Spinal cord (tissue), 10 donors: ENCODE results near the gene POU2AF1. TPM values are rescaled to one million over a fixed set of nuclear protein-coding genes. Genes with fewer than 3 reads are reported as not detected.

Experiments
- DNase-seq, 6 donors: peaks; one replicate each; pipeline versions ENCODE4 v3.0.0 to v3.0.0-alpha.2; 2013 to 2015; ENCODE audit warnings: low spot score in 6 of 6, low read depth in 4 of 6
- H3K27ac ChIP-seq: one replicate; pipeline ENCODE4 v1.5.1; 2013; ENCODE audit warnings: low read depth, low read length, control low read depth
- H3K27me3 ChIP-seq: one replicate; pipeline ENCODE4 v1.6.1; 2013; ENCODE audit warnings: low read length; ENCODE audit not compliant: control insufficient read depth, insufficient read depth
- H3K36me3 ChIP-seq: one replicate; pipeline ENCODE4 v1.6.1; 2013; ENCODE audit warnings: low read length; ENCODE audit not compliant: control insufficient read depth, insufficient read depth
- H3K4me1 ChIP-seq: one replicate; pipeline ENCODE4 v1.6.1; 2013; ENCODE audit warnings: low read length; ENCODE audit not compliant: control insufficient read depth, insufficient read depth
- H3K4me3 ChIP-seq: one replicate; pipeline ENCODE4 v1.5.1; 2013; ENCODE audit warnings: low read depth, low read length, control low read depth
- H3K9me3 ChIP-seq: one replicate; pipeline ENCODE4 v1.6.1; 2013; ENCODE audit warnings: low read length; ENCODE audit not compliant: control insufficient read depth, insufficient read depth
- WGBS: methylation state at CpG from one replicate; pipeline ENCODE4 v1.1.5; 2013; ENCODE audit warnings: missing lambda C conversion rate; ENCODE audit not compliant: insufficient coverage; 5-methylcytosine and 5-hydroxymethylcytosine counted together
- polyA plus RNA-seq, 2 donors: library from polyadenylated mRNA; unstranded; fragments of 120-200 nt; gene quantifications; one replicate each; pipeline ENCODE4 v1.2.1, GENCODE V29; 2013; ENCODE audit not compliant: insufficient read length in 2 of 2
- total RNA-seq, 2 donors: library from RNA; depleted of rRNA in 1 of 2; stranded (reverse); fragments of 120-200 nt in 1 of 2; fragments of >200 nt in 1 of 2; gene quantifications; one replicate each; pipeline versions ENCODE4 v1.2.3 to v1.2.4, GENCODE V29; 2013 to 2014
- donor health status: healthy.

POU2AF1 gene
- total and polyA plus RNA-seq, 4 donors: 0.27 to 4.5 (median 0.51) TPM

- peaks cover 8% of the 10 kb centered on the region for H3K4me1 ChIP-seq
- no peaks in the 10 kb centered on the region for H3K9me3 ChIP-seq
- no peak overlapping the region for H3K4me3 ChIP-seq
- no peaks in the 10 kb centered on the region for H3K36me3 ChIP-seq
- DNase-seq: no peak
- no peak overlapping the region for H3K27ac ChIP-seq
- H3K27me3 ChIP-seq: peaks cover 3% of the 10 kb centered on the region
- 50% methylated on average over 1 of the region's 3 CpGs for WGBS
Observed at GRCh38 chr11:111376181-111376871, 2.7 kb downstream of the POU2AF1 start.

DNA sequence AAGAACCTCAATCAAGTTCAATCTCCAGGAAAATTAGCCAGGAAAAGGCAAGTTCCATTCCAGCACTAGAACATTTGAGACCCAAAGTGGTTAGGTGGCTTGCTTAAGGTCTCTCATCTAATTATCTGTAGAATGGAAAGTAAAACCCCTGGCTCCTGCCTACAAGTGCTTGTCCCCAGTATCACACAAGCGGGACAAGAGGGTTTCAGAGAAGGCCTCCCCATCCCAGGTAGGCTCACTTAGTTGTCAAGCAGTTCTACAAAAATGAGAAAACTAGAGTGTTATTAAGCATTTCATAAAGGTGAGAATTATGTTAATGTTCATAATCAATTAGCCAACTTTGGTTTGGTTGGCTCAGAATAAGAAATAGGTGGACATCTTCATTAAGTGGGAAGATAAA, 5.5 kb downstream of the POU2AF1 start:
- Histone ChIP-seq H3K36me3 (no peaks in the 10 kb centered on the region), H3K27me3 (no peaks in the 10 kb centered on the region), H3K27ac (no peak overlapping the region), H3K4me1 (no peaks in the 10 kb centered on the region), H3K9me3 (no peaks in the 10 kb centered on the region), H3K4me3 (no peak overlapping the region)
- WGBS: no CpG with 5 or more reads among the region's 1 CpG
- no peak for DNase-seq

DNA sequence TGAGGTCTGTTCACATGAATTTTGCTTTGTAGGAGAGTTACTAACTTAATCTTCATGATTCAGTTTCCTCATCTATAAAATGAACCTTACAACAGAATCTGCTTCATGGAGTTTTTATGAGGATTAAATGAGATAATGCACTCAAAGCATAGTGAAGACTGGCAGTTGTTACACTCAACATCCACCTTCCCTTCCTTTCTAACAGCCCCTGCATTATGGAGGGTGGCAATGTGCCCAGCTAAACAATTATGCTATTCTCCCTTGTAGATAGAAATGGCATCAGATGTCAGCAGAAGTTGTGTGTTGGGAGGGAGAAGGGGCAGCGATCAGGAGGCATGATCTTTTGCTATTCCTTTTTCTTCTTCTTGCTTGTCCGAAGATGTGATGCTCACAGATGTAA, 6.5 kb downstream of the POU2AF1 start:
- H3K4me3 ChIP-seq: no peak overlapping the region
- no peak overlapping the region for H3K27ac ChIP-seq
- H3K4me1 ChIP-seq: no peaks in the 10 kb centered on the region
- H3K27me3 ChIP-seq: no peaks in the 10 kb centered on the region
- 60% methylated on average over 1 of the region's 2 CpGs for WGBS
- DNase-seq: no peak
- H3K9me3 ChIP-seq: no peaks in the 10 kb centered on the region
- no peaks in the 10 kb centered on the region for H3K36me3 ChIP-seq

DNA sequence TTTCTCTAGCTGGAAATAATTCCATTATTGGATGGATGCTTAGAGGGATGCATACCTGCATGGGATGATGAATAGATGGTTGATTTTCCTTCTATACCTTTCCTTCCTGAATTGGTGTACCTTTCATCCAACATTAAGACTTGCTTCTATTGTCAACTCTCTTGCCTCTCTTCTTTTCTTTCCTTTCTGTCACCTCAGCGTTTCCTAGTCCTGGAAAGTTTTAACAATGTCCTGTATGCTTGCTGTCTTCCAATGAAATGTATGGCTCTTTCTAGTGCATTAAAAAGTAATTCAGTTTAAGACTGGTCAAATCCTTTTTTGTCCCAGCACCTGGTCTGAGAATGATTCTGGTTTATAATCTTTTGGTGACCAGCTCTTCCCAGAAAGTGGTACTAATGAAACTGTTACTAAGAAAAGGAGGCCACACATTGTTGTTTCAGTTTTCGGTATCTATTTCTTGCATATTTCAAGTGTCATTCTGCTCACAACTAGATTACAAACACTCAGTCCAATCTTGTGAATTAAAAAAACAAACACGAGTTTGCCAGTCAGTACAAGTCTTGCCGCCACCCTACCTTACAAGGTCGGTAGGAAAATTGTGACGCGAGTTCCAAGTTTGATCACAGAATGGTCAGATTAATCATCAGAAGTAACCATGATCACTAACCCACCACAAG, 8.0 kb downstream of the POU2AF1 start:
- no peak for DNase-seq
- Histone ChIP-seq H3K4me3 (no peak overlapping the region), H3K27me3 (no peaks in the 10 kb centered on the region), H3K4me1 (no peaks in the 10 kb centered on the region), H3K9me3 (no peaks in the 10 kb centered on the region), H3K27ac (no peak overlapping the region), H3K36me3 (no peaks in the 10 kb centered on the region)
- 70% methylated on average over 4 of the region's 7 CpGs for WGBS

- Histone ChIP-seq H3K4me3 (no peak overlapping the region), H3K27ac (no peak overlapping the region), H3K4me1 (no peaks in the 10 kb centered on the region), H3K9me3 (no peaks in the 10 kb centered on the region), H3K27me3 (no peaks in the 10 kb centered on the region), H3K36me3 (no peaks in the 10 kb centered on the region)
- no CpG with 5 or more reads among the region's 3 CpGs for WGBS
- DNase-seq: no peak
Observed at GRCh38 chr11:111370270-111370901, 8.7 kb downstream of the POU2AF1 start.

GRCh38 chr11:111368285-111368560, 10.9 kb downstream of the POU2AF1 start:
- Histone ChIP-seq H3K27me3 (no peaks in the 10 kb centered on the region), H3K9me3 (no peaks in the 10 kb centered on the region), H3K4me3 (no peak overlapping the region), H3K27ac (no peak overlapping the region), H3K4me1 (no peaks in the 10 kb centered on the region), H3K36me3 (no peaks in the 10 kb centered on the region)
- WGBS: 100% methylated on average over 2 of the region's 2 CpGs
- DNase-seq: no peak

GRCh38 chr11:111367411-111368284, 11.4 kb downstream of the POU2AF1 start:
- Histone ChIP-seq H3K9me3 (no peaks in the 10 kb centered on the region), H3K4me1 (no peaks in the 10 kb centered on the region), H3K27me3 (no peaks in the 10 kb centered on the region), H3K27ac (no peak overlapping the region), H3K4me3 (no peak overlapping the region), H3K36me3 (no peaks in the 10 kb centered on the region)
- WGBS: 88% methylated on average over 12 of the region's 12 CpGs
- no peak for DNase-seq

DNA sequence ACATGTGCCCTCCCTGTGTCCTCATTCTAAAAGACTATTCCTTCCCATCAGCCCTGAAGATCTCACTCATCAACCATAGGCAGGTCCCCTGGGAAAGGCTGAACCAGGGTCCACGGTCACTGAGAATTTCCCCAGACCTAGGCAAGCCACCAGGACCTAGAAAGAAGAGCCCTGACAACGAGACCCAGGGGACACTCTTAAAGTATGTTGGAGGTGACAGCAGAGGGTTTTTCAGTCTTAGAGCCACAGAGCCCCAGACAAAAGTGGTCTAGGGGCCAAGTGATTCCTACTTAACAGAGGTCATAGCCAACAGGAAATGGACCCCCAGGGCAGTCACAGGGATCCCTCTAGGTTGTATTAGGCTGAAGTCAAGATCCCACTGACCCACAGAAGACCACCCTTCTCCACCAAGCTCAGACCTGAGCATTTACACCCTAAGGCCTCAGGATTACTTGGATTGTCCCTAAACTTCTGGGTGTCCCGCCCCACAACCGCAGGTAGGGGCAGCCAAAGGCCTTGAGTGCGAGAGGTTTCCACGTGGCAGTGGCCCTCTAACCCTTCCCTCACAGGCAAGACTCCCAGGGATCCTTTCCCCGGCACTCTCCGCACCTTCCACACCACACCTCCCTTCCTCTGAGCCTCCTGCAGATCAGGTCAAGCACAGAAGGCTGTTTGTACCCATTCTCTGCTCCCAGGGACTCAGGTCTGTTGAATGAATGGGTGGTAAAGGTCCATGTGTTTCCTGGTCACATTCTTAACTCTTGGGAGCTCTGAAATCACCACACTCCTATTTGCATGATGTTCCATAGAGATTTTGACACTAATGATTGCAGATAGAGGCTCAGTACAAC, 12.3 kb downstream of the POU2AF1 start:
- H3K4me3 ChIP-seq: no peak overlapping the region
- H3K9me3 ChIP-seq: no peaks in the 10 kb centered on the region
- DNase-seq: no peak
- no peaks in the 10 kb centered on the region for H3K4me1 ChIP-seq
- no peaks in the 10 kb centered on the region for H3K36me3 ChIP-seq
- WGBS: 95% methylated on average over 5 of the region's 8 CpGs
- H3K27ac ChIP-seq: no peak overlapping the region
- H3K27me3 ChIP-seq: no peaks in the 10 kb centered on the region
